Cortex of kidney (tissue), 1 donor: ENCODE measurements around the gene GSX1.
"Not testable (repeated sequence)": the region's sequence is repeated elsewhere in the genome, so short reads cannot be mapped to it uniquely, and the experiment has no call there.

Experiments
- DNase-seq: peaks from one replicate; lab custom pipeline; 2025; lab: John Stamatoyannopoulos, UW

The GSX1 gene

DNA sequence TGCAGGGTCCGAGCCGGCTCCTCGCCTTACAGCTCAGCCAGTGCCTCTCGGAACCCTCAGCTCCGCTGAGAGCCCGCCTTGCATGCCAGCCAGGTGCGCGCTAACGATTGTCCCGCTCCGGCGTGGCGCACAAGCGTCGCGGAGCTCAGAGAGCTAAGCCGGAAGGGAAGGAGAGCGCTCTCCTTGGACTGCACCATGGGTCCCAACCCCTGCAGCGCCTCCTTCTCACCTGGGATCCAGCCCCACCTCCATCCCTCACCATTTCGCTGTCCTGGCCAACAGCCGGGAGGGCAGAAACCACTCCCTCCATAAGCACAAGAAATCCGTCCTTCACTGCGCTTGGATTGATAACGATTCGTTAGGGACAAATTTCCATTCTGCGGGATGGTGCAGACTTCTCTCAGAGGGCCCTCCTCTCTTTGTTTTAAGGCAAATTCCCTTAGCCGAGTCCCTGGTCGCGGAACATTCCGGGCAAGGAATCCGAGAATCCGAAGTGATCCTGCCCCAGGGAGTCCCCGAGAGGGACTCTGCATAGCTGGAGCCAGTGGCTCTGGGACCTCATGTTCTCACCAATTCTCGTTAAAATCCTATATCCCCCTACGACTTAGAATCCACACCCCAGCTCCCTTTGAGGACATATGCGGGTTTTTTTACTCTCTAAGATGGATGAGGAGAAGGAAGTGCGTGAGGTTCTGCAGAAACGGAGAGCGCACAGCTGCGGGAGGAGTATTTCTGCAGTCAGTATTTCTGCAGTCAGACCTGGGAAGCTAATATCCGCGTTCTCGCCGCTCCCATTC, 2.8 kb downstream of the GSX1 start:
- DNase-seq, result no peak

DNA sequence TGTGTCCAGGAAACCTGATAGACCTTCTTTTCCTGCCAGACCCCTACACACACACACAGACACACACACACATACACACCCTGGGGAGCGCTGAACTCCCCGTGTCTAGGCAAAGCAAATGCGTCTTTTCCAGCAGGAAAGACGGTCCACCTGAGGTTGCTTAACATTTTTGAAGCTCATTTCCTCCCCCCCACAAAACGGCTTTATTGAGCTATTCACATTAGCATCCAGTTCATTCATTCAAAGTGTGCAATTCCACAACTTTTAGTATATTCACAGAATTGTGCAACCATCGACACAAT, 3.4 kb downstream of the GSX1 start:
- DNase-seq, result no peak

DNA sequence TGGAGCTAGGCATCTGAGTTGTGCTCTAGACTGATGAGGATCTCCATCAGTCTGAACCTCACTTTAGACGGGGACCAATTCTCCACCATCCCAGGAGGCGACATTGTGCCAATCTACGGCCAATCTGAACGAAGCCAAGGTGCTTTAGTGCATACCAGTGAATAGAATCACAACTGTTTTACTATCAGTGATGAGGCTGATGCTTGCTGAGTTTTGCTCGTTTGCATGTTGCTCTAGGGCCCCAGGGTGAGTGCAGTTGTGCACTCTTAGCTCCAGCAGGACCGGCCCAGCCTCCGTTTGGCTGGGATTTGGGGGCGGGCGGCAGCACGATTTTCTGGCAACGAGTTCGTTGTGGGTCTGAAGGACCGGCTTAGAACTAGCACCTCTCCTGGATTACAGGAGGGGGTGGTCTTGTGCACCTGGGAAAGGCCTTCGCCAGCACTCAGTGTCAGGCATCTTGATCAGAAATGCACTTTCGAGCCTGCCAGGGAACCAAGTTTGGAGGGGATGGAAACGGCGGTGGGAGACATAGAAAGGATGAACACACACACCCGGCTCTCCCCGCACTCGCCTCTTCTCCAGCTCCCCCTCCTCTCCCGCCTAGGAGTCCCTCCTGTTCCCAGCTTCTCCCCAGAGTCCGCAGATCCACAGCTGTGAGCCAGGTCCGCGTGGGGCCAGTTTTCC, 4.4 kb downstream of the GSX1 start:
- no peak for DNase-seq

DNA sequence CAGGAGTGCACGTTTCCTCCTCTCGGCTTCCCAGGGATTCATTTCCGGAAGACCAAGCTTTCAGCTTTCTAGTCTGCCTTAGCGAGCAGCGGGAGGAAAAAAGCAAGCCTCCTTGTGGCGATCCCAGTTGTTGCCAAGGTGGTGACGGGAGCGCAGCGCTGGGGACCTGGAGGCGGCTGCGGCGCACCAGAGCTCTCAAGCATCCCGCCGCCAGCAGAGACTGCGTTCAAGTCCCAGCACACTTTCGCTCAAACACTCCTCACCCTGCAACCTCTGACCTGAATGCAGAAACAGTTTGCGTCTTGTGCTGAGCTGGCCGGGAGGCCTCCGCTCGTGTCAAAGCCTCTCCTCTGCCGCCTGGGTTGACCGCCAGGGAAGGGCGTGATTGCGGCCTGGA, 4.9 kb downstream of the GSX1 start:
- no peak for DNase-seq

DNA sequence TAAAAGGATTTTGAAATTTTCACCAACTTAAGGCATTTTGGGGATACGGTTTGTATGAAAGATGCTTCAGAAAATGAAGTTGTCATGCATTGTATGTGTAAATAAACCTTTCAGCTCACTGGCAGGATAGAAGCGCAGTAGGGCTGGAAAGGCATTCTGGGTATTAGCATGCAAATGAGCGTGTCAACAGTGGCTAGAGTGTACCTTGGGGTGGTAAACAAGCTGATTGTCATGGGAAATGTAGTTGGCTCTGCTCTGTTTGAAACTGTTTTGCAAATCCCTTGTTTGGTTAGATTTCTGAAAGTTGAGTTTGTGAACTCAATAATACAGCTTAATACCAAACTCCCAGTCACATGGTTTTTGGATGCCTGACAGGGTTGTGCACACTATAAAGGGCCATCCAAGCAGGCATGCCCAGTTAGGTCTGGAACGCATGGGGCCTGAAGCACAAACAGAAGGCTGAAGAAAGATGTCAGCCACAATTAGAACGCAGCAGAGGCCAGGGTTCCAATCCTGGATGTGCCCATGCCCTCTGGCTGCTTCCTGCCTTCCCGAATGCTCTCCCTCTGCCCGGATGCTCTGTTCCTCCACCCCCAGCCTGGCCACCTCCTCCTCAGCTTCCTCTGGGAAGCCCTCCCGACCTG, 14.6 kb downstream of the GSX1 start:
- DNase-seq, result no peak

DNA sequence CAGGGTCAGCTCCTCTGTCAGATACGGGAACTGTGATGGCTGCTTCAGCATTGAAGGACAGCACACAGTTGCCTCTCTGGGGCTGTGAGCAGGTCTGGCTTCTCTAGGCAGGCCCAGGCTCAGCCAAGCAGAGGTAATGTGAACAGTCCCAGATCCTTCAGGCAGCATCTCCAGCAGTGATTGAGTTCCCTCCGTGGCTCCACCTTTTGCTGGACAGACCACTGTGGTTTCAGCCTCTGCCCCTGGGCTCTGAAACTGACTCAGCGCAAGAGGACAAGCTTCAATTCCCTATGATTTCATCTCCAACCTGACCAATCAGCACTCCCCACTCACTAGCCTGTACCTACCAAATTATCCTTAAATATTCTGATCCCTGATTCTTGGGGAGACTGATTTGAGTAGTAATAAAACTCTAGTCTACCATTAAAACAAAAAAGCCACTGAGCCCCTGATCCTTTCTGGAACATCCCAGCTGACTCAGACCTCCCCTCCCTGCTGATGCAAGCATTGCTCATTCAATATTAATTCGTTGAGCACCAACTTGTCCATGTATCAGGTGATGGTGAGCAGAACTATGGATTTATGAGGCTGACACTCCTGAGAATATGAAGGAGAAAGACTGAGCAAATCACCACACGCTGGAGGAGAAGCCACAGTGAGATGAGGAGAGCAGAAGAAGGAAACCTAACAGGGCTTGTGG, 16.7 kb downstream of the GSX1 start:
- no peak for DNase-seq

DNA sequence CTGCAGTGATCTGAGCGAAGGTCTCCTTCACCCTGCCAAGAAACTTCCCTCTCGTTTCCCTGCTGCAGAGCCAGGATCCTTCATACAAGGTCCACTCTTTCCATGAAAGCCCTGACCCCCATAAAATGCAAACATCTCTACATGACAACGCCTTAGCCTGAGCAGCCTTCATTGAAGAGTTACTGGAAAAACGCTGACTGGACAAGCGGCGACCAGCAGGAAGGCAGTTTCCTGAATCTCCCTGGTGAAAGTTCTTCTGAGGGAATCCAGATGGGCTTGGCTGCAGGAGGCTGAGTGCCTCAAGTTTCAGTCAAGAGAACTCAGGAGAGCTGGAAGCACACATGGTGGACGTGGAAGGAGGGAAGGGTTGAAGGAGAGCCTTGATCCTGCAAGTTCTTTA, 17.7 kb downstream of the GSX1 start:
- DNase-seq, result no peak

DNA sequence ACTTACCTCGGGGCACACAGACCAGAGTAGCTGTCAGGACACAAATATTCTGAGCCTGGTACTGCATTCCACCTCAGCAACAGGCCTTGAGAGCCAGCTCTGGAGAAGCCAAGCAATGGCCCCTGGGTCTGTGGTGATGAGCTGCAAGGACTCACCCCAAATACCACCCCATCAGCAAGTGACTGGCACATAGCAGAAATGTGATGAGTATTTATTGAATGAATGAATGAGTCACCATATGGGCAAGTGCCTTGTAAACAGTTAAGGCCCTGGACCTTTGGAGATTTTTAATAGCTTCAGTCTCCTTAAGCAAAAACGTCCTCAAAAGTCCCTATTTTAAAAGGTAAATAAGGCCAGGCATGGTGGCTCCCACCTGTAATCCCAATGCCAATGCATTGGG, 18.2 kb downstream of the GSX1 start:
- no peak for DNase-seq

DNA sequence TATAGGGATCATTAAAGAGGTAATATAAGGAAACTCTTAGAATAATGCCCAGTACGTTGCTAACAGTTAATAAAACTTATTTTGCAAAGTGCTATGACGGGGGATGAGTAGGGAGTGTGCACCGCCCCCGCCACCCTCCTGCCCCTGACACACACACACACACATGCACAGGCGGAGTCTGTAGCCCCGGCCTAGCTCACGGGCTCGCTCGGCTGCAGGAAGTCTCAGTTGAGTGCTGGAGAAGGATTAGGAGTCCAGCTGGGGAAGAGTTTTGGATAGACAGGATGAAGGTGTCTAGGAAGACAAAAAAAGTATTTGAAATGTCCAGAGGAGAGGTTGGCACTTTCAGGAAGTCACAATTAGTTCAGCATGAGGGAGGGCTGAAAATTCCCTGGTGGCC, 21.5 kb downstream of the GSX1 start:
- no peak for DNase-seq

DNA sequence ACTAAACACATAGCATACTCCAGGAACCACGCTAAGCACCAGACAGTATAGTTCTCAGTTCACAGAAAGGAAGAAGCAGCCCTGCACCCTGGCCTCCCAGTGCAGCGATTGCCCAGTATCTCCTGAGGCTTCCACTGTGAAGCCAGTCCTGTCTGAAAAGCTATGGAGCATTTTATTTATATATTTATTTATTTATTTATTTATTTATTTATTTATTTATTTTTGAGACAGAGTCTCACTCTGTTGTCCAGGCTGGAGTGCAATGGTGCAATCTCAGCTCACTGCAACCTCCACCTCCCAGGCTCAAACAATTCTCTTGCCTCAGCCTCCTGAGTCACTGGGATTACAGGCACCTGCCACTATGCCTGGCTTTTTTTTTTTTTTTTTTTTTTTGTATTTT, 25.5 kb downstream of the GSX1 start:
- not testable (repeated sequence) for DNase-seq

DNA sequence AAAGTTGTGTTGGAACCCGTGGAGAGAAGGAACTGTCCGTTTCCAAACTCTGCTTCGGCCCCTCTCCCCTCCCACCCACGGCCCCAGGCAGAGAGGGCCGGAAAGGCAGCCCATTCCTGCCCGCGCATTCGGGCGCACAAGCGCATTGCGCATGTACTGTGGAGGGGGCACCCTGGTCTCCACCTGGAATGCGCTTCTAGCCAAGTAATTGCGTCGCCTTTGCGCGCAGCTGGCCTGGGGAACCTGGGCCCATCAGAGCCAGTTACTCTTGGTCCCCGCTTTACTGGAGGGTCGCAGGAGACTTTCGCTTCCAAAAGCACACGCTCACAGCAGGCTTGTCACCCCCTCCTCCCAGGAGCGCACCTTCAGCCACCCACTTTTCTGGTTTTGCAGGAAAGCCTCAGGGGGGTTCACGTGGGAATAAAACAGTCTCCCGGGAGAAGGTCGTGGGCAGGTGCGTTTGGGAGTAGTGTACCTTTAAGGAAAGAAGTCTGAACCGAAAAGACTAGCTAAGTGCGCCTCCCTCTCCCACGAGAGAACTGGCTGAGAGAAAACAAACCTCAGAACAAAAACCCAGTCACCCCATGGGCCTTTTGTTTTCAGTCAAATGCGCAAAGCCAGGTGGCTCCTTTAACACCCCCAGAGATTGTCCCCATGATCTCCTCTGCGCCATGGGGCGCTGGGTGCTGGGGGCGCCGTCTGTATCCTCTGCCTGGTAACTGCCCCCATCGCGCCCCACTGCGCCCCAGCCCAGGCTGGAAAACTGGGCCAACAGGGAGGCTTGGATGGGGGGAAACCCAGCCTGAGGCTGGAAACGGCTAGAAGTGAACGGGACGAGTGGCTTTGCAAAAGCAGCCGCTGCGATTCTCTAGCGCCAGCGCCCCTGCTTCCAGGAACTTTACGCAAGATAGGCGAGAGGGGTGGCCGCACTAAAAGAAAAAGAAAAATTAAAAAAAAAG, 28.5 kb downstream of the GSX1 start:
- DNase-seq, result no peak

DNA sequence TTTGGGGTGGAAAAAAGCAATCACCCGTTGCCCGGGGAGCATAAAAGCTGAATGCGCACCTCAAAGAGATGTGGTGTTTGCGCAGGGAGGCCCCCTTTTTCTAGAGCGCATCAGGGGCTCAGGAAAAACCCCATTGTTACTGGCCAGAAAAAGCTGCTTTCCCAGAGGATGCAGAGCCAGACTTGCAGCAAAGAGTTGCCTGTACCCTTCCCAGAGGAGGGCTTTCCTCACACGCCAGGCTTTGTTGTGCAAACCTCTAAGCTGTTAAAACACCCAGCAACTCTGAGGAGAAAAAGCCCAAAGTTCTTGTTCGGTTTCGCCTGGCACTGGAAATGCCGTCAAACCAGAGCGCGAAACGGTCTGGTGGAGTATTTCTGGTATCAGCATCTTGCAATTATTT, 29.3 kb downstream of the GSX1 start:
- no peak for DNase-seq

DNA sequence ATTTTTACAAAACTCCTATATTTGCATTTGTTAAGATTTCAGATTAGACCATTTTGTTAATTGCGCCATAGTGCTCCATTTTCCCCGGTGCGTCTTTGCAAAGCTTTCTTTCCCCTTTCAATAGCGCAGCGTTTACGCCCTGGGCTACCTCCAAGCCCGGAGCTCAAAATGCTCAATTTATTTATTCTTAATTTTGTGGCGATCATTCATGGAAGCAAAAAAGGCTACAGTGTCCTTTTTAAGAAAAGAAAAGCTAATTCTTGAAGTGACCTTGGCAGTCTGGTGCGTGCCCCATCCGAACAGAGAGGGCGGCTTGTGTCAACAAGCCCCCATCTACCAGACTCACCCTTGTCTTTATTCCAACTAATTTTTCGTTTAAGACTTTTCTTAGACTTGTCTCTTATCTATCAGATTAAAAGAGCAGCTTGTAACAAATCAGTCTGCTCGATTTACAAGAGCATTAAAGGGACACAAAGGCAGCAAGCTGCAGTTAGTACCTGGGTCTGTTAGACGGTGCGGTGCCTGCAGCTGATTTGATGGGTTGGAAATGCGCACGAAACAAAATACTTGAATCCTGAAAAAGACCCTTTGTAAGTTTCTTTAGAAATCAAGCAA, 30.1 kb downstream of the GSX1 start:
- no peak for DNase-seq

DNA sequence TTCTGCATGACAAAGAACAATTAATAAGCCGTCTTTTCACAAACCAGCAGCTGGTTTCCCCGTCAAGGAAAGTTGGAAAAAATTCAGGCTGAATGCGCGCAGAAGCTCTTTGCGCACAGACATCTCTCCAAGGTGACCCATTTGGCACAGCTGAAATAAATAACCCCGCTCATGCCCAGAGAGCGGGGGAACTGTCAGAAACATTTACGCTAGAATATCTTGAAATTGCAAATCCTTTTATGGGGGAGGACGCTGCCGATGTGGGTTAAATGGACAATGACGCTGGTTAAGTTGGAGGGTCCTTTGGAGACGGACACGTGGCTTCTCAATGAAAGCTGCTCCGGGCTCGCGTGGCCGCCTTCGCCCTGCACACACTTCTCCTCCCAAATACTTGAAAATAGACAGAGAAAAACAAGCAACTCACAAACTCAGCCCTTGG, 30.6 kb downstream of the GSX1 start:
- DNase-seq, result no peak

DNA sequence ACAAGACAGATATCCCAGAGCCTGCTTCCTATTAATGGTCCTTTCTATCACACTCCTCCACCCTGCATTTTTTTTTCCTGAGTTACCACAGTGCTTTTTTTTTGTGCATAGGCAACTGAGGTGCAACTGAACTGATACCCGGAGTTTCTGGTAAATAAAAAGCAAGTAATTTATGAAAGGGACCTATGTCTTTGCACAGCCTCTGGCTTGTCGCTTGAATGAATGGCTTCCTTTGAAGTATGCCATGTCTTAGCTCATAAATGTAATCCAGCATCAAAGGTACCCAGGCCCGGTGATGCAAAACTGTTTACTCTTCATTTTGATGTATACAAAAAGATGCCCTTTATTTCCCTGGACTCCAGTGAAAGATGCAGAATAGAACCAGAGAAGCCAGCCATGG, 31.8 kb downstream of the GSX1 start:
- no peak for DNase-seq

DNA sequence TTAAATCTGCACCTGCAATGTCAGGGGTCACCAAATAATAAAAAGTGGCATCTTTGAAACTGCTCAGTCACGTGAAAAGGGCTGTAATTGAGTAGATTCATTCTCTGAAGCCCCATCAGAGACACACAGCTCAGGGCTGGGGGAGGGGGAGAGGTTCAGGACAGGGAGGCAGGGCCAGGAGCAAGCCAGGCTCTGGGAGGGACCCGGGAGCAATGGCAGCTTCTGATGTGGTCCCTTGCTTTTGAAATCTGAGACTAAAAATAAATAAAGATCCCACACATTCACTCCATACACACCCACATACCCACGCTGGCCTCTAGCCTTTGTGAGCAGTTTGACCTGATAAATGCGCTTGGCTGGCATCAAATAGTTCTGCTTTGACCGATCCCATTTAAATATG, 32.8 kb downstream of the GSX1 start:
- no peak for DNase-seq

DNA sequence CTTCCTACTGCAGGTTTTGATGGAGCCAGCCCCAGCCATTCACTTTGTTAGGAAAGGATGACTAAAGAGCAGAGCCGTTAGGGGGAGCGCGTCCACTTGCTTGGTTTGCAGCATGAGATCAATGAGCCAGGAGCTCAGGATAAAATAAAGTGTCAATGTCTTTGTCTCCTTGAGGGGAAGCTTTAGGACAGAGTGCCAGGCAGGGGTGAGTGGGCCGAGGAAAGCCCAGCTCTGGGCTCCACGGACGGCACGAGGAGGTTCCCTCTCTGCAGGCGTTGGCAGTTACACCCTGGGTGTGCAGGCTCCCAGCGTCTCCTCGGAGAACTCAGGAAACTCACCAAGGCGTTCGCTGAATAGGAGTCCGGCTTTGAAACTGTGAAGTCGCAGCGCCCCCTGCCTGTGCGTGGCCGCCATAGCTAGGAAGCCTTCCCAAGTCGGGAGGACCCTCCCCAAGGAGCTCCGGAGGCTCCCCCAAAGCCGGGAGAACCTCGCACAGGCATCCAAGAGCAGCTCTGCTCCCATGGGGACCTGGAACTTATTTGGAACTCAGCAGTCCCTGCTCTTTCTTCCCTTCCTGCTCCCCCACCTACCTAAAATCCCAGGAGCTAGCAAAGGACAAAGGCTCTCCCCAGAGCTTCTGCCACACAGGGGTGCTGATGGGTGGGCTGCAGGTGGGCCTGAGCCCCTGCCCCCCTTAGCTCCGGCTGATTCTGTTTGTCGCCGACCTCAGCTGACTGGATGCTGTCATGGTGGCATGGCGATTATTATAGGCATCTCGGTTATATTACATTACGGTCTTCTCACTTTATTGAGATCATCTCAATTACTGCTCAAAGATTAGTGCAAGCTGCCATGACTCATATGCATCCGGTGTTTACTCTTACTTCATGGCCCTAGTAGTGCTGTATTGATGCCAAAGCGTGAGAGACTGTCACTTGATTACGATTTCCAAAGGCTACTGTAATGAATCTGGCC, 34.4 kb downstream of the GSX1 start:
- DNase-seq, result no peak

DNA sequence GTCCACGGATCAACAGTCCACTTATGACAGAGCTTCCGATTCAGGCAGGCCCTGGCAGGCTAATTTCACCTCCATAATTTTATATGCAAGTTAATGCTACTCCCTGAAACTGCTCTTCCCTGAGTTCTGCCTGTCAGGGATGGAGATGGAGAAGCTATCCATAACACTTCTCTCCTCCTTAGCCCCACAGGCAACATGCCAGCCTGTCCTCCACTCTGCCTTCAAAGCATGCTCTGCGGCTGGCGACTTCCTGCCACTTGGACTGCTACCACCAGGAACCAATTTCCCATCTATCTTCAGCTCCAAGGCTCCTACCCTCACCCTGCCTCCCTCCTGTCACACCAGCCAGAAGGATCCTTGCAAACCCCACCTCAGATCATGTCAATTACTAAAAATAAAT, 35.4 kb downstream of the GSX1 start:
- DNase-seq, result no peak

DNA sequence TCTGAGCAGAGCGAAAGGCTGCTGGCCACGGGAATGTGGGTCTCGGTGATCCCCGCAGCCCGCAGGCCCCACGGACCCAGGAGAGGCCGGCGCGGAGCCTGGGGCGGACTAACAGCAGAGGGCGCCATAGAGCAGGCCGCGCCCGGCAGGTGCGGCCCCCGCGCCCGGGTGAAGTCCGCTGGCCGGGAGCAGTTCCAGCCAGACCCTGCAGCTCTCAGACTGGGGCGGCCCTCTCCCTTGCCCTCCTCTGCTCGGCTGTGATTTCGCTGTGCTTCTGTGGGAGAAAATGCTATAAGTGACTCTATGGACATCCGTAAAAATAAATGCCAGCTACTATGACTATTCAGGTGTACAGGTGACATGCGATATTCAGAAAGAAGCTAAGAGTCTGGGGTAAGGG, 37.7 kb downstream of the GSX1 start:
- no peak for DNase-seq

DNA sequence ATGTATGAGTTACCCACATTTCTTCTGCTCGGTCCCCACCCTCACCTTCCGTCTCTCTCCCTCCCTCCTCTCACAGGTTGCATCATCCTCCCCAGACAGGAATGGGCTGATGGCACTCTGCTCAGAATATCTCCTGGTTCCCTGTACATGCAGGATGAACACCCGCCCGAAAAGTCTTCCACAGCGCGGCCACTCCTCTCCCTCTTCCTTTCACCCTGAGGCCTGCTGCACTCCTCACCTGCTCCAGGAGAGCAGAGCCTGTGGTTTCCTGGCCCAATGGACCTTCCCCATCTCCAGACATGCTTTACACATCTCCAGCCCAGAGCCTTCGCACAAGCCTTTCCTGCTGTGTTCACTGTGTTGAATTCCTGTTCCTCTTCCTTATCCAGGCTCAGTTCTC, 40.9 kb downstream of the GSX1 start:
- DNase-seq, result no peak
